LNCAP (cell line): Measurements from ENCODE around the gene SNX2.

ENCODE experiments used
- TF ChIP-seq, protein P1 (sequence below): fragments of 450-650 bp; IDR thresholded peaks from 2 replicates; pipeline ENCODE4 v1.5.1; 2017; ENCODE audit warnings: mild to moderate bottlenecking

Gene SNX2

DNA sequence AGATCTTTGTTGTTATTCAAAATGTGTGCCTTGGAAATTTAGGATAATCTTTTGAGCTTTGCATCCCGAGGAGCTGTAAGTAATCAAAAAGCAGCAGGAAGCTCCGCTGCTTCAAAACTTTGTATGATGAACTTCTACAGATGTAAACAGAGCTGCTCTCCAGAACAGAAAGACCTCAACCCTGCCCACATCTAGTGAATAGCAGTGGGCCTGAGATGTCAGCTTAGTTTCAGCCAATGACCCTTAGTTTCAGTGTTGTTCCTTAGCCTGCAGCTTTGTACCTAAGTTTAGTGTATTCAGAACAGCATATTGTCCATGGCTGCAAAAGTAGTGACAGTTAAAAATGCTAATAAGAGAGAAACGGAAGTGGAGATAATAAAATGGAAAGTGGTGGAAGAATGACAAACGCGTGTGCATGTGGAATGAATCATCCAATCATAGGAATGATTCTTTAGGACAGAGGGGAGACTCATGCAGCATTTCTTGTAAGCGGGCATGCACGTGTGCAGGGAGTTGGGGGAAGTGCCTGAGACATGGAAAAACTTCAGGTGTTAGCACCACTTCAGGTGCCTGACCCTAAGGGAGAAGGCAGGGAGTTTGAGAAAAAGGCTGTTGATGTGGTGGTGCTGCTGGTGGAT, 95.5 kb downstream of the SNX2 start:
- TF ChIP-seq, protein P1, sequence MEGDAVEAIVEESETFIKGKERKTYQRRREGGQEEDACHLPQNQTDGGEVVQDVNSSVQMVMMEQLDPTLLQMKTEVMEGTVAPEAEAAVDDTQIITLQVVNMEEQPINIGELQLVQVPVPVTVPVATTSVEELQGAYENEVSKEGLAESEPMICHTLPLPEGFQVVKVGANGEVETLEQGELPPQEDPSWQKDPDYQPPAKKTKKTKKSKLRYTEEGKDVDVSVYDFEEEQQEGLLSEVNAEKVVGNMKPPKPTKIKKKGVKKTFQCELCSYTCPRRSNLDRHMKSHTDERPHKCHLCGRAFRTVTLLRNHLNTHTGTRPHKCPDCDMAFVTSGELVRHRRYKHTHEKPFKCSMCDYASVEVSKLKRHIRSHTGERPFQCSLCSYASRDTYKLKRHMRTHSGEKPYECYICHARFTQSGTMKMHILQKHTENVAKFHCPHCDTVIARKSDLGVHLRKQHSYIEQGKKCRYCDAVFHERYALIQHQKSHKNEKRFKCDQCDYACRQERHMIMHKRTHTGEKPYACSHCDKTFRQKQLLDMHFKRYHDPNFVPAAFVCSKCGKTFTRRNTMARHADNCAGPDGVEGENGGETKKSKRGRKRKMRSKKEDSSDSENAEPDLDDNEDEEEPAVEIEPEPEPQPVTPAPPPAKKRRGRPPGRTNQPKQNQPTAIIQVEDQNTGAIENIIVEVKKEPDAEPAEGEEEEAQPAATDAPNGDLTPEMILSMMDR = no peak

DNA sequence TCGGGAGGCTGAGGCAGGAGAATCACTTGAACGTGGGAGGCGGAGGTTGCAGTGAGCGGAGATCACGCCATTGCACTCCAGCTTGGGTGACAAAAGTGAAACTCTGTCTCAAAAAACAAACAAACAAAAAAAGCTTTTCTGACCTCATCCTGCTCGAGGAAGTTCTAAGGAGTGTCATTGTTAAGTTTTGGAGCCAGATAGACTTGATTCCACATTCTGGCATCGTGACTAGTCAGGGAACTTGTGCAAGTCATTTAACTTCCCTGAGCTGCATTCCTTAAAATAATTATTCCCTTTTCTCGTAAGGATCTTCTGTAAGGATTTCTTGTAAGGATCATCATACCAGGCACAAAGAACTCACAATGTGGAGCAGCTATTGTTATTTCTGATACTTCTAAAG, 96.8 kb downstream of the SNX2 start:
- TF ChIP-seq, protein P1 = no peak

DNA sequence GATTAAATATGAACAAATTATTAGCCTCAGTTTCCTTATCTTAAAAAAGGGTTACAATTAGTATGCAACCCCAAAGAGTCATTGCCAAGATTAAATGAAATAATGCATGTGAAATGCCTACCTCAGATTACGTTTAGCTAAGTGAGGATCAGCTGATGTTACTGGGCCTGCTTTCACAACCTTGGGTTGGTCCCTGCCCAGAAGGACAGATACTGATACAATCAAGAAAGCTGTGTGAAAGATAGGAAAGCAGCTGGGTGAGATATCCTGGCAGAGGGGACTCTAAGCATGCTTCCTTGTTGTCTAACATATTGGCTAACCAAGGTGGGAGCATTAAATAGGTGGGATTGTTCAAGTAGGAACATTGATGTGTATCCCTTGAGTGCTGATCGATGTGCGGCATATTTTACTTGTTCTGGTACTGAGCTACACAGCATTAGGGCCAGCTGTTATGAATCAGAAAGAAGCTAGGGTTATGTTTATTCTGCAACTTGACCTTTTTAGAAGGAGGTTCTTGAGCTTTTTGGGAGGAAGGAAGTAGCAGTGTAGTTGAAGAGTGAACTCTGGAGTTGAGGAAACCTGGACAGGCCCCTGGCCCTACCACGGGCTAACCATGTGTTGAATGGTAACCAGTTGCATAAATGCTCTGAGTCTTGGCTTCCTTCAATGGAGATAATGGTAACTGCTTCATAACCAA, 99.4 kb downstream of the SNX2 start:
- TF ChIP-seq, protein P1 = no peak

DNA sequence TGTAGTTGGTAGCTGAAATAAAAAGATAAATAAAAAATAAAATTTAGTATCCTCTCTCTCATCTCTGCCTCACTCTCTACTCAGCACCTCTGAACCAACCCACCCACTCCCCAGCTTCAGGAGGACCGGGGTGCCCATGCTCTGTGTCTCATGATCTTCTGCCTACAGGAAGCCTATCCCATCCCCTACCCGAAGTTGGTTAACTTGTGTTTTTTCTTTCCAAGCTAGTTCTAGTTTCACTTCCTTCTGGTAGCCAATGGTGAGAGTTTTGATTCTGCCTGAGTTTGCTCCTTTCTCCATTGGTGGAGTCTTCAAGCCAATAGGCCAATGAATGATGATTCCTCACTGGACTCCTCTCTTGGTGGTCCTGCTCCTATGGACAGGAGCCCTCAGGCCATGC, 102.6 kb downstream of the SNX2 start:
- TF ChIP-seq, protein P1 = no peak

DNA sequence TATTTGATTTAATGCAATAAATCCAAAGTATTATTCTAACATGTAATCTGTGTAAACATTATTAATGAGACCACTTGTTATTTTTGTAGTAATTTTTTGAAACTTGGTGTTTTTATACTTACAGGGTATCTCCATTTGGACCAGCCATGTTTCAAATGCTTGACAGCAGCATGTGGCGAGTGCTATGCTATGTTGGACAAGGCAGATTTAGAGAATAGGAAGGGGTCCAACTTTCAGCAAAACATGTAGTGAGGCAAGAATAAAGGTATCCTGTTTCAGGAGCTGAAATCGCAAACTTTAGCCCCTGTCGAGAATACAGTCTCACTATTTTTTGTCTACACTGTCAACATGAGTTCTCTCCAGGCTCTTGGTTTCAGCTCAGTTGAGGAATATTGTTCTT, 104.2 kb downstream of the SNX2 start:
- TF ChIP-seq, protein P1 = no peak
